ENCODE measurements around the gene RPL35.

RPL35 gene

GRCh38 chr9:124814164-124814535 lies 47.6 kb downstream of the RPL35 start:
- no peak for DNase-seq

GRCh38 chr9:124813501-124814163 lies 48.1 kb downstream of the RPL35 start:
- DNase-seq: peak; percentile 52

- no peak for DNase-seq
These were observed 48.7 kb downstream of the RPL35 start for GRCh38 chr9:124813041-124813440.

- no peak for DNase-seq
These were observed 49.3 kb downstream of the RPL35 start for GRCh38 chr9:124812441-124812876.

DNA sequence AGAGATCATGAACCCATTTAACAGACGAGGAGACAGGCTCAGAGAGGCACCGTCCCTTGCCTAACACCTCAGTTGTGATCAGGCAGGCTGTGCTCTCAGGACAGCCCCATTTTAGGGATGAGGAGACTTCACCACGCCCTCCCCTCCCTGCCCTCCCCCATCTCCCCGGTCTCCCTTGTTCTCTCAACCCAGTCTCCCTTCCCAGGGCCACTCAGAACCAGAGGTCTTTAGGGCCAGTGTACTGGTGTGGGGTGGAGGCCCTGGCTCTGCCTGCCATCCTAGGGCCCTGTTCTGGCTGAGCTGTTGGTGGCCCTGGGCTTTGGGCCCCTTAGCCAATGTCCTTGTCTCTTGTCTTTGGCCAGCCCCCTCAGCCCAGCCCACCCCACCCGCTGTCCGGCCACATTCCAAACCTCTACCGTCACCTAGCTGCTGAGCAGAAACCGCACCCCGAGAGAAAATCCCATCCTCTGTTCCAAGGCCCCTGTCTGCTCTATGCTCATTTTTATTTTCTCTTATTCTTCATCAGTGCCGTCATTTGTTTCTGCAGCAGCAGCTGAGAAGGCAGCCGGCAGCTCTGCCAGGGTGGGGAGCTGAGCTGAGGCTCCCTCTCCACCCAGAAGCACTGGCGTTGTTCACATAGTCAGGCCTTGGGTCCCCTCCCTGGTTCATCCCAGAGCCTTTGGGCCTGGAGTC lies 50.9 kb downstream of the RPL35 start:
- DNase-seq: no peak

GRCh38 chr9:124809741-124810500 lies 51.8 kb downstream of the RPL35 start:
- no peak for DNase-seq

DNA sequence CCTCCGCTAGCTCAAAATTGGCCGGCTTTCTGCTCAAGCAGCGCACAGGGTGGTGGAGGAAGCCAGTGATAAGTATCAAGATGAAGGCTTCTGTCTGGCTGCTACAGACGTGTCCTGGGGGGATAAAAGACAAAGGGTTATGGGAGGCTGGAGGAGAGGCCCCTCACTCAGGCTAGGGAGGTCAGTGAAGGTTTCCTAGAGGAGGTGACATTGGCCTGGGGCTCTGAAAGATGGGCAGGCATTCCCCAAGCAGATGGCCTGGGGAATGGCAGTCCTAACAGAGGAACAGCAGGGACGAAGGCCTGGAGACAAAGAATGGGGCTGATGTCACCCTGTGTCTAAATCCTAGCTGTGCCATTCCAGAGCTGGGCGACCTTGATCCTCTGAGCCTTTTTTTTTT lies 52.5 kb downstream of the RPL35 start:
- DNase-seq: no peak

DNA sequence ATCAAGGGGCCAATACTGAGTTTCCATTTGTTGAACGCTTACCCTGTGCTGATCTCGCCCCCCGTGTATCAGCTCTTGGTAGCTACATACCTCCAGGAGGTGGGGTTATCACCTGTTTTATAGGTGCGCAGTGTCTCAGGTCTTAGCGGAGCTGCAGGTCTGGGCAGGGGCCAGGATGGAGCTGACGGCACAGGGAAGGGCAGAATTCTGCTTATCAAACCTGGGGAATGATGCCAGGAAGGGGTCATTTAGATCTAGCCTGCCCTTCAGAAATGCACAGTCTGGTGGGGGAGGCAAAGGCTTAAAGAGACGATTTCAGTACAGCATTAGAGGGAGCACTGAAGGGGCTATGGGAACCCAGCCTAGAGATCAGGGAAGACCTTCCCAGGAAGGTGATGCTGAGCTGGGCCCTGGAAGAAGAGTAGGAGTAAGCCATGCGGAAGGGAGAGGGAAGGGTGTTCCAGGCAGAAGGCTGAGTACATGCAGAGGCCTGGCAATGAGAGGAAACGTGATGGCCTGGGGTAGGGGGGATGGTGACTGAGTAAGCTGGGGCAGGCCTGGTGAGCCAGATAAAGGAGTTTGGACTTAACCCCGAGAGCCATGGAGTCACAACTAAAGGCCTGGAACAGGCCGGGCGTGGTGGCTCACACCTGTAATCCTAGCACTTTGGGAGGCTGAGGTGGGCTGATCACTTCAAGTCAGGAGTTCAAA lies 53.4 kb downstream of the RPL35 start:
- DNase-seq: no peak

Measured in NCI-H82 (cell line).